PC-9 (cell line): Measurements from ENCODE around the gene LACTB.
"Not testable (repeated sequence)": the region's sequence is repeated elsewhere in the genome, so short reads cannot be mapped to it uniquely, and the experiment has no call there.

Experiments used
- EZH2 ChIP-seq: fragments of 200-600 bp; sonication (generic); IDR thresholded peaks from 2 replicates; pipeline ENCODE4 v1.8.0; 2017; ENCODE audit warnings: antibody characterized with exemption, low read depth
- TF ChIP-seq, protein P1 (sequence below): fragments of 200-600 bp; sonication (generic); conservative IDR thresholded peaks from 2 replicates; pipeline ENCODE4 v1.6.1; 2017; ENCODE audit warnings: mixed run types, antibody characterized with exemption, mild to moderate bottlenecking, moderate library complexity

DNA sequence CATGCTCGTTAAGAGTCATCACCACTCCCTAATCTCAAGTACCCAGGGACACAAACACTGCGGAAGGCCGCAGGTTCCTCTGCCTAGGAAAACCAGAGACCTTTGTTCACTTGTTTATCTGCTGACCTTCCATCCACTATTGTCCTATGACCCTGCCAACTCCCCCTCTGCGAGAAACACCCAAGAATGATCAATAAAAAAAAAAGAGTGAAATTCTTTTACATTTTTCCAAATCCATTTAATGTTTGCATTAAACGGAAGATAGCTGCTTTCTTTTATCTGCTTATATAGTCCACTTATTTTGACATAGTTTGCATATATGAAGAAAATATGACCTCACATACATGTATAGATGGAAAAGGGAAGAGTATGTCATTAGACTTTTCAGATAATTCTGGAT, 22.1 kb upstream of the LACTB start:
- TF ChIP-seq EZH2 = not testable (repeated sequence)
- TF ChIP-seq, protein P1, sequence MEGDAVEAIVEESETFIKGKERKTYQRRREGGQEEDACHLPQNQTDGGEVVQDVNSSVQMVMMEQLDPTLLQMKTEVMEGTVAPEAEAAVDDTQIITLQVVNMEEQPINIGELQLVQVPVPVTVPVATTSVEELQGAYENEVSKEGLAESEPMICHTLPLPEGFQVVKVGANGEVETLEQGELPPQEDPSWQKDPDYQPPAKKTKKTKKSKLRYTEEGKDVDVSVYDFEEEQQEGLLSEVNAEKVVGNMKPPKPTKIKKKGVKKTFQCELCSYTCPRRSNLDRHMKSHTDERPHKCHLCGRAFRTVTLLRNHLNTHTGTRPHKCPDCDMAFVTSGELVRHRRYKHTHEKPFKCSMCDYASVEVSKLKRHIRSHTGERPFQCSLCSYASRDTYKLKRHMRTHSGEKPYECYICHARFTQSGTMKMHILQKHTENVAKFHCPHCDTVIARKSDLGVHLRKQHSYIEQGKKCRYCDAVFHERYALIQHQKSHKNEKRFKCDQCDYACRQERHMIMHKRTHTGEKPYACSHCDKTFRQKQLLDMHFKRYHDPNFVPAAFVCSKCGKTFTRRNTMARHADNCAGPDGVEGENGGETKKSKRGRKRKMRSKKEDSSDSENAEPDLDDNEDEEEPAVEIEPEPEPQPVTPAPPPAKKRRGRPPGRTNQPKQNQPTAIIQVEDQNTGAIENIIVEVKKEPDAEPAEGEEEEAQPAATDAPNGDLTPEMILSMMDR = not testable (repeated sequence)
